Measurements from ENCODE around the gene CACNA1C. TPM values are rescaled to one million over a fixed set of nuclear protein-coding genes. Genes with fewer than 3 reads are reported as not detected.
"Not testable (repeated sequence)": the region's sequence is repeated elsewhere in the genome, so short reads cannot be mapped to it uniquely, and the experiment has no call there.

The CACNA1C gene
- total and polyA plus RNA-seq, 4 donors, result 14.8 to 22.2 (median 18.3) TPM

DNA sequence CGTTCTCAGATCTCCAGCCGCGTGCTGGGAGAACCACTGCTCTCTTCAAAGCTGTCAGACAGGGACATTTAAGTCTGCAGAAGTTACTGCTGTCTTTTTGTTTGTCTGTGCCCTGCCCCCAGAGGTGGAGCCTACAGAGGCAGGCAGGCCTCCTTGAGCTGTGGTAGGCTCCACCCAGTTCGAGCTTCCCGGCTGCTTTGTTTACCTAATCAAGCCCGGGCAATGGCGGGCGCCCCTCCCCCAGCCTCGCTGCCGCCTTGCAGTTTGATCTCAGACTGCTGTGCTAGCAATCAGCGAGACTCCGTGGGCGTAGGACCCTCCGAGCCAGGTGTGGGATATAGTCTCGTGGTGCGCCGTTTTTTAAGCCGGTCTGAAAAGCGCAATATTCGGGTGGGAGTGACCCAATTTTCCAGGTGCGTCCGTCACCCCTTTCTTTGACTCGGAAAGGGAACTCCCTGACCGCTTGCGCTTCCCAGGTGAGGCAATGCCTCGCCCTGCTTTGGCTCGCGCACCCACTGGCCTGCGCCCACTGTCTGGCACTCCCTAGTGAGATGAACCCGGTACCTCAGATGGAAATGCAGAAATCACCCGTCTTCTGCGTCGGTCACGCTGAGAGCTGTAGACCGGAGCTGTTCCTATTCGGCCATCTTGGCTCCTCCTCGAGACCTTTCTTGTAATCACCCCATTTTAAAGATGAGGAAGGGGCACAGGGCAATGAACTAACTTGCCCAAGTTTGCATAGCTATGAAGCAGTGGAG lies 83.1 kb downstream of the CACNA1C start:
- not testable (repeated sequence) for H3K27ac ChIP-seq (ENCODE audit: low read depth, low read length); DNase-seq (ENCODE audit: low read depth in 4 of 6, low spot score in 6 of 6); H3K36me3 ChIP-seq (ENCODE audit: control insufficient read depth, insufficient read depth, low read length); H3K9me3 ChIP-seq (ENCODE audit: control insufficient read depth, insufficient read depth, low read length); H3K4me1 ChIP-seq (ENCODE audit: control insufficient read depth, insufficient read depth, low read length); H3K4me3 ChIP-seq (ENCODE audit: low read depth, low read length); H3K27me3 ChIP-seq (ENCODE audit: control insufficient read depth, insufficient read depth, low read length)
- WGBS (ENCODE audit: insufficient coverage), result no CpG with 5 or more reads among the region's 37 CpGs

DNA sequence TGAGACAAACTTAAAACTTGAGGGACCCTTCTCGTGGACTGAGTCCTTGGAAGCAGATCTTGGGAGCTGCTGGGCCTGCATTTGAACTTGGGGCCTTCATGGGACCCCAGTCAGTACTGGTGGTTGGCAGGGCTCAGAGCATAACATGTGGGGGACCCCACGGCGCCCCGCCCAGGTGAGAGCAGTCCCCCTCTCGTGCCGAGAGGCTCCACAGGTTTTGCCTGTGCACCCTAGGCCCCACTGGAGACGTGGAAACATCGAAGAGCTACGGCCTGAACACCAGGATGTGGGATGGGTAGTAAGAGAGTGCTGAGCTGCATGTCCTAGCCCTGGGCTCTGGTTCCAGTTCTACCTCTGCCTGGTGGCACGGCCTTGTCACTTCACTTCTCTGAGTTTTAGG lies 84.1 kb downstream of the CACNA1C start:
- H3K27ac ChIP-seq (ENCODE audit: low read depth, low read length), result no peak overlapping the region
- H3K4me1 ChIP-seq (ENCODE audit: control insufficient read depth, insufficient read depth, low read length), result peaks cover 16% of the 10 kb centered on the region
- H3K36me3 ChIP-seq (ENCODE audit: control insufficient read depth, insufficient read depth, low read length), result peaks cover 7% of the 10 kb centered on the region
- 99% methylated on average over 8 of the region's 10 CpGs for WGBS (ENCODE audit: insufficient coverage)
- no peaks in the 10 kb centered on the region for H3K27me3 ChIP-seq (ENCODE audit: control insufficient read depth, insufficient read depth, low read length)
- no peaks in the 10 kb centered on the region for H3K9me3 ChIP-seq (ENCODE audit: control insufficient read depth, insufficient read depth, low read length)
- DNase-seq (ENCODE audit: low read depth in 4 of 6, low spot score in 6 of 6), result no peak
- no peak overlapping the region for H3K4me3 ChIP-seq (ENCODE audit: low read depth, low read length)

DNA sequence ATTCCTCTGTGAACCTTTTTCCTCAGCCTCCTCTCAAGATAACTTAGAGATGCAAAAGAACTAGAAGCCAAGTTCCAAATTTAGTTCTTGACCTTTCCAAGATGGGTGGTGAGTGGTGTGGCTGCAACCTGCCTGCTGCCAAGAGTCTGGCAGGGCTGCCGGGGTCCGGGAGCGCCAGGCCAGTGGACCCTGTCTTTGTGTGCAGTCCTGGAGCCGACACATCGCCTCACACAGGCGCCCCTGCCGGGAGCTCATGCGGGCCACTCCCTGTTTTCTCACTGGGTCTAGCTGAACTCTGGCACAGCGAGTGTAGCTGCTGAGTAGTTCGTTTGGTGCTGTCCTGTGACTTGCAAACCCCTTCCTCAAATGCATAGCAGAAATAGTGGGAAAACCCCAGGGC lies 84.9 kb downstream of the CACNA1C start:
- Histone ChIP-seq H3K36me3 (ENCODE audit: control insufficient read depth, insufficient read depth, low read length) (peaks cover 7% of the 10 kb centered on the region), H3K27me3 (ENCODE audit: control insufficient read depth, insufficient read depth, low read length) (no peaks in the 10 kb centered on the region), H3K27ac (ENCODE audit: low read depth, low read length) (no peak overlapping the region), H3K9me3 (ENCODE audit: control insufficient read depth, insufficient read depth, low read length) (no peaks in the 10 kb centered on the region), H3K4me3 (ENCODE audit: low read depth, low read length) (no peak overlapping the region), H3K4me1 (ENCODE audit: control insufficient read depth, insufficient read depth, low read length) (peaks cover 18% of the 10 kb centered on the region)
- peak in 1 of 6 donors; percentile 20 for DNase-seq (ENCODE audit: low read depth in 4 of 6, low spot score in 6 of 6)
- 47% methylated on average over 10 of the region's 10 CpGs for WGBS (ENCODE audit: insufficient coverage)

DNA sequence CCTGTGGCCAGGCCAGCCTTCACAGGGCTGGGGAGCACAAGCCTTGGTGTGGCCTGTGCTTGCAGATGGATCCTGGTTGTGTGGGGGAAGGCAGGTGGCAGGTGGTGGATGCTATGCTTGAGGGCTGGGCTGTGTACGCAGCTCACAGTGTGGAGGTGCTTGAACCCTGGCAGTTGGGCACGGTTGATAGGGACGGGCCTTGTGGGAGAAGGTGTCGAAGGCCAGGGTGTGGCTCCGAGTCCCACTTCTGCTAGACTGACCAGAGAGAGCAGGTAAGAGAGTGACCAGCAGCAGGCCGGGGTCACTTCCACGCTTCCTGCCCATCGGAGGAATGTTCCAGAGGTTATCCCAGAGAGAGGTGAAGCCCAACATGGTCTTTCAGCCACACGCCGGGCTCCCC lies 85.5 kb downstream of the CACNA1C start:
- WGBS (ENCODE audit: insufficient coverage), result 97% methylated on average over 10 of the region's 10 CpGs

DNA sequence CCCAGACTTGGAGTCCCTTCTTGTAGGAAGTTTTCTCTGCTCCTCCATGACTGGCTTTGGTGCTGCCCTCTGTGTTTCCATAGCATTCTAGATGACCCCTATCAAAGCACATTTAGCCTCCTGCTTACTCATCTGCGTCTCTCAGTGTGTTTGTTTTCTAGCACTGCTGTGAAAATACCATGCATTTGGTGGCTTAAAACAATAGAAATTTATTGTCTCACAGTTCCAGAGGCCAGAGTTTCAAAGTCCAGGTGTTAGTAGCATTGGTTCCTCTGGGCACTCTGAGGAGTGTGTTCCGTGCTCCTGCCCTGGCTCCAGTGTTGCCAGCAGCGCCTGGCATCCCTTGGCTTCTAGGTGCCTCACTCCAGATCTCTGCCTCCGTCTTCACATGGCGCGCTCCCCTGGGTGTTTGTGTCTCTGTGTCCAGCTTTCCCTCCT lies 86.1 kb downstream of the CACNA1C start:
- H3K27me3 ChIP-seq (ENCODE audit: control insufficient read depth, insufficient read depth, low read length), result no peaks in the 10 kb centered on the region
- 98% methylated on average over 5 of the region's 6 CpGs for WGBS (ENCODE audit: insufficient coverage)
- H3K4me3 ChIP-seq (ENCODE audit: low read depth, low read length), result no peak overlapping the region
- H3K36me3 ChIP-seq (ENCODE audit: control insufficient read depth, insufficient read depth, low read length), result peaks cover 7% of the 10 kb centered on the region
- H3K4me1 ChIP-seq (ENCODE audit: control insufficient read depth, insufficient read depth, low read length), result peaks cover 18% of the 10 kb centered on the region
- no peaks in the 10 kb centered on the region for H3K9me3 ChIP-seq (ENCODE audit: control insufficient read depth, insufficient read depth, low read length)
- DNase-seq (ENCODE audit: low read depth in 4 of 6, low spot score in 6 of 6), result peak in 1 of 6 donors; percentile 18
- no peak overlapping the region for H3K27ac ChIP-seq (ENCODE audit: low read depth, low read length)

More for the DNA sequence above, 85.5 kb downstream of the CACNA1C start:
- Histone ChIP-seq H3K27me3 (ENCODE audit: control insufficient read depth, insufficient read depth, low read length) (no peaks in the 10 kb centered on the region), H3K27ac (ENCODE audit: low read depth, low read length) (no peak overlapping the region), H3K4me1 (ENCODE audit: control insufficient read depth, insufficient read depth, low read length) (peaks cover 18% of the 10 kb centered on the region), H3K36me3 (ENCODE audit: control insufficient read depth, insufficient read depth, low read length) (peaks cover 7% of the 10 kb centered on the region), H3K9me3 (ENCODE audit: control insufficient read depth, insufficient read depth, low read length) (no peaks in the 10 kb centered on the region), H3K4me3 (ENCODE audit: low read depth, low read length) (no peak overlapping the region)
- no peak for DNase-seq (ENCODE audit: low read depth in 4 of 6, low spot score in 6 of 6)

DNA sequence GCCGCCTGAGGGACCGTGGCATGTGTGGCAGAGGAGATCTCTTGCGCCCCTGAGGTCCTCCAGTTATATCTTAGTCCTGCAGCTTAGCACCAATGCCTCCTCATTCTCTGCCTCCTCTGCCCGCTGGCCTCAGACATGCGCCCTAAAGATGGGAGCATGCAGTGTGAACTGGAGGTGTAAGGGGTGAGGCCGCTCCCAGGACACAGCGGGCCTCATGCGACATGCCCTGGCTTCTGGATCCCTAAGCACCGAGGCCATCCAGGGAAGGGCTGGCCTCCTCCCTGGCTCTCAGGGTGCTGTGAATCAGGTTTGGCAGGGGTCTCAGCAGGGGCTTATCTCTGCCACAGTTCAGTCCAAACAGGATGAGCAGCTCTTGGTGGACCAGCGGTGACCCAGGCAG lies 86.9 kb downstream of the CACNA1C start:
- Histone ChIP-seq H3K27ac (ENCODE audit: low read depth, low read length) (no peak overlapping the region), H3K9me3 (ENCODE audit: control insufficient read depth, insufficient read depth, low read length) (no peaks in the 10 kb centered on the region), H3K4me1 (ENCODE audit: control insufficient read depth, insufficient read depth, low read length) (peaks cover 18% of the 10 kb centered on the region), H3K27me3 (ENCODE audit: control insufficient read depth, insufficient read depth, low read length) (no peaks in the 10 kb centered on the region), H3K36me3 (ENCODE audit: control insufficient read depth, insufficient read depth, low read length) (peaks cover 7% of the 10 kb centered on the region), H3K4me3 (ENCODE audit: low read depth, low read length) (no peak overlapping the region)
- DNase-seq (ENCODE audit: low read depth in 4 of 6, low spot score in 6 of 6), result no peak
- WGBS (ENCODE audit: insufficient coverage), result 97% methylated on average over 8 of the region's 10 CpGs

DNA sequence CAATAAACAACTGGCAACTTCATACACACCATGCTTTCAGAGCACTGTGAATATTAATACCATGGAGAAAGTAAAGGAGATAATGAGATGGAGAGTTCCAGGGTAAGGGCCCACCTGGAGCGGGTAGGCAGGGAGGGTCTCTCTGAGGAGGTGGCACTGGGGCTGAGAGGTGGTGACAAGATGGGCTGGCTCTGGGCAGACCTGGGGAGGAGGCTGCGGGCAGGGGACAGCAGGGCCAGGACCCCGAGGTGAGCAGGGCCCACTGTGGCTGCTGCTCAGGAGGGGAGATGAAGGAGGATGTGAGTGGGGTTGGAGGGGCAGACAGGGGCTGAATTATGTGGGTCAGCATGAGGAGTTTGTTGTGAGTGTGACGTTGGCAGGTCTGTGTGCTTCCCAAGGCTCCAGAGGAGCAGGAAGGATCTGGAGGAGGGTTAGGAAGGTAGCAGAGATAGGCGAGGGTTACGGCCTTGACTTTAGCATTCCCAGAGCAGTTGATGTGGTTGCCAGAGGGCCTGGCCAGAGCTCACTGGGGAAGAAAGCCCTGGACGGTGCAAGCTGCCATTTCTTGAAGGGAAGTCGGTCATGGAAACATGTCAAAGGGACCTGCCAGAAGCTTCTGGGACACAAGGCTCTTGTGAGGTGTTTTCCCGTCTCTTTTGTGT lies 88.2 kb downstream of the CACNA1C start:
- Histone ChIP-seq H3K9me3 (ENCODE audit: control insufficient read depth, insufficient read depth, low read length) (no peaks in the 10 kb centered on the region), H3K27me3 (ENCODE audit: control insufficient read depth, insufficient read depth, low read length) (no peaks in the 10 kb centered on the region), H3K27ac (ENCODE audit: low read depth, low read length) (no peak overlapping the region), H3K36me3 (ENCODE audit: control insufficient read depth, insufficient read depth, low read length) (peaks cover 7% of the 10 kb centered on the region), H3K4me1 (ENCODE audit: control insufficient read depth, insufficient read depth, low read length) (peaks cover 18% of the 10 kb centered on the region), H3K4me3 (ENCODE audit: low read depth, low read length) (no peak overlapping the region)
- peak in 1 of 6 donors; percentile 35 for DNase-seq (ENCODE audit: low read depth in 4 of 6, low spot score in 6 of 6)
- 75% methylated on average over 9 of the region's 9 CpGs for WGBS (ENCODE audit: insufficient coverage)

DNA sequence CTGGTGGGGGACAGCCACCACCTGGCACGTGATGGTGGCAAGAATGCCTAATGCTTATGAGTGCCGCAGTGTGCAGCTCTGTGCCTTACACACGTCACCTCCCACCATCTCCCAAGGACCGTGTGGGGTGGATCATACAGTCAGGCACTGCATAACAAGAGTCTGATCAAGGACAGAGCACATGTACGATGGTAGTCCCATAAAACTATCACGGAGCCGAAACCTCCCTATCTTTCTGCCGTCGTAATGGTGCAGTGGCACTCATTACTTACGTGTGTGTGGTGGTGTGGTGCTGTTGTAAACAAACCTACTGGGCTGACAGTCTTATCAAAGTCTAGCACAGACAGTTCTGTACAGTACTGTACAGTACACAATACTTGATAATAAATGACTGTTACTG lies 89.3 kb downstream of the CACNA1C start:
- no CpG with 5 or more reads among the region's 10 CpGs for WGBS (ENCODE audit: insufficient coverage)

DNA sequence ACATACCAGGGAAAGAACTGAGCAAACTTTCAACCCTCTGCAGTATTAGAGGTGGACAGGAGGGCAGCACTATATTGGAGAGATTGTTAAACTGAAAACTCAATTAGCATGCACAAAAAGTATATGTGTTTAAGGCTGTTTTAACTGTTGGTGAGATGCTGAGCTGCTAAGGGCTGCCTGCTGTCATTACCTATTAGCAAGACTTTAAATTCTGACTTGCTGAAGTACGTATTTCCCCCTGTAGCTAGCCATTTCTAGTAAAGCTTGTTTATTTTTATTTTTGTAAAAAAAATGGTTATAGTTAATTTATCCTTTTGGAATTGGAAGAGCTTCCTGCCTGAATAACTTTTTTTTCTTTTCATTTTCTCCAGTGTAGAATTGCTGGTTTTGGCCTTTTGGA lies 92.2 kb downstream of the CACNA1C start:
- no peaks in the 10 kb centered on the region for H3K36me3 ChIP-seq (ENCODE audit: control insufficient read depth, insufficient read depth, low read length)
- H3K27ac ChIP-seq (ENCODE audit: low read depth, low read length), result no peak overlapping the region
- WGBS (ENCODE audit: insufficient coverage), result no CpG with 5 or more reads among the region's 1 CpG
- H3K4me3 ChIP-seq (ENCODE audit: low read depth, low read length), result no peak overlapping the region
- no peaks in the 10 kb centered on the region for H3K27me3 ChIP-seq (ENCODE audit: control insufficient read depth, insufficient read depth, low read length)
- H3K4me1 ChIP-seq (ENCODE audit: control insufficient read depth, insufficient read depth, low read length), result peaks cover 11% of the 10 kb centered on the region
- DNase-seq (ENCODE audit: low read depth in 4 of 6, low spot score in 6 of 6), result peak in 1 of 6 donors; percentile 63
- H3K9me3 ChIP-seq (ENCODE audit: control insufficient read depth, insufficient read depth, low read length), result no peaks in the 10 kb centered on the region

More for the DNA sequence above, 89.3 kb downstream of the CACNA1C start:
- Histone ChIP-seq H3K4me1 (ENCODE audit: control insufficient read depth, insufficient read depth, low read length) (peaks cover 18% of the 10 kb centered on the region), H3K27me3 (ENCODE audit: control insufficient read depth, insufficient read depth, low read length) (no peaks in the 10 kb centered on the region), H3K9me3 (ENCODE audit: control insufficient read depth, insufficient read depth, low read length) (no peaks in the 10 kb centered on the region), H3K27ac (ENCODE audit: low read depth, low read length) (no peak overlapping the region), H3K4me3 (ENCODE audit: low read depth, low read length) (no peak overlapping the region), H3K36me3 (ENCODE audit: control insufficient read depth, insufficient read depth, low read length) (peaks cover 5% of the 10 kb centered on the region)
- DNase-seq (ENCODE audit: low read depth in 4 of 6, low spot score in 6 of 6), result no peak
